ENCODE measurements around the gene IDH3B. TPM values are rescaled to one million over a fixed set of nuclear protein-coding genes. Genes with fewer than 3 reads are reported as not detected.
A peak's percentile ranks its signal among the peaks of the same experiment; 100 is the strongest.

Gene IDH3B
- total and polyA plus RNA-seq, 2 of the 13 experiments (the other 11 are each of a cell fraction or from before 2014, with no cell fraction given): 215 to 254 TPM

DNA sequence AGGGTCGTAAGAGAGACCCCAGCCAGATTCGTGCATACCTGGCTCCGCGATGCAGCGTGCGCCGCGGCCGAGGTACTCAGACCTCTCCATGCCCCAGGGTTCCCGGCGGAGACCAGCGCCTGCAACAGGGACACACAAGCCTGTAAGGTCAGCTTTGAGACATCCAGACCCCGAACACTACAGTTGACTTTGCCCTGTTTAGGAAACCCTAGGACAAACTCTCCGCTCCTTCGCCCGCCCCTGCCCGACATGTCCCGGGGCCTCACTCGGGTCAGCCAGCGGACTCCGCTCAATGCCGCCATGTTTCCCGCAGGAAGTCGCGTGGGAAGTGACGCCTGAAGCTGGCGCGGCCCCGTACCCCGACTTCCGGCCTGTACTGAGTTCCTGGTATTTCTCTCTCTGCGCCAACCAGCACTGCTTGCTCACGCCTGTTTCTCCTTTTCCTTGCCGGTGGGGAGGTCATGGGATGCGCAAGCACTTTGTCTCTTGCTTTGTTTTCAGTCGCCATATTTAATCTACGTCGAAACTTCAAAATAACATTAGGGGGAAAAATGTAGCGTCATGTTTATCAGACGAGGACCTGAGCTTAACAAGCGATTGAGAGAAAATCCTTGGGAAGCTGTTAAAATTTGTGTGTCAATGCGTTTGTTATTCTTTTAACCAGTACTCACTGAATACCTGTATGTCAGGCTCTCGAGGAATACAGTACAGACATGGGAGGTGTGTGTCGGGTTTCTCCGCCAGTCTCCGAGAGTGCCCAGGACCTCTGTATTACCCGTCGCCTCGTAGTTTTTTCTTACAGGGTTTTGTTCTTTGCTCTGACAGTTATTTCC is at the start of gene IDH3B (continued):
- TF ChIP-seq, protein P1, sequence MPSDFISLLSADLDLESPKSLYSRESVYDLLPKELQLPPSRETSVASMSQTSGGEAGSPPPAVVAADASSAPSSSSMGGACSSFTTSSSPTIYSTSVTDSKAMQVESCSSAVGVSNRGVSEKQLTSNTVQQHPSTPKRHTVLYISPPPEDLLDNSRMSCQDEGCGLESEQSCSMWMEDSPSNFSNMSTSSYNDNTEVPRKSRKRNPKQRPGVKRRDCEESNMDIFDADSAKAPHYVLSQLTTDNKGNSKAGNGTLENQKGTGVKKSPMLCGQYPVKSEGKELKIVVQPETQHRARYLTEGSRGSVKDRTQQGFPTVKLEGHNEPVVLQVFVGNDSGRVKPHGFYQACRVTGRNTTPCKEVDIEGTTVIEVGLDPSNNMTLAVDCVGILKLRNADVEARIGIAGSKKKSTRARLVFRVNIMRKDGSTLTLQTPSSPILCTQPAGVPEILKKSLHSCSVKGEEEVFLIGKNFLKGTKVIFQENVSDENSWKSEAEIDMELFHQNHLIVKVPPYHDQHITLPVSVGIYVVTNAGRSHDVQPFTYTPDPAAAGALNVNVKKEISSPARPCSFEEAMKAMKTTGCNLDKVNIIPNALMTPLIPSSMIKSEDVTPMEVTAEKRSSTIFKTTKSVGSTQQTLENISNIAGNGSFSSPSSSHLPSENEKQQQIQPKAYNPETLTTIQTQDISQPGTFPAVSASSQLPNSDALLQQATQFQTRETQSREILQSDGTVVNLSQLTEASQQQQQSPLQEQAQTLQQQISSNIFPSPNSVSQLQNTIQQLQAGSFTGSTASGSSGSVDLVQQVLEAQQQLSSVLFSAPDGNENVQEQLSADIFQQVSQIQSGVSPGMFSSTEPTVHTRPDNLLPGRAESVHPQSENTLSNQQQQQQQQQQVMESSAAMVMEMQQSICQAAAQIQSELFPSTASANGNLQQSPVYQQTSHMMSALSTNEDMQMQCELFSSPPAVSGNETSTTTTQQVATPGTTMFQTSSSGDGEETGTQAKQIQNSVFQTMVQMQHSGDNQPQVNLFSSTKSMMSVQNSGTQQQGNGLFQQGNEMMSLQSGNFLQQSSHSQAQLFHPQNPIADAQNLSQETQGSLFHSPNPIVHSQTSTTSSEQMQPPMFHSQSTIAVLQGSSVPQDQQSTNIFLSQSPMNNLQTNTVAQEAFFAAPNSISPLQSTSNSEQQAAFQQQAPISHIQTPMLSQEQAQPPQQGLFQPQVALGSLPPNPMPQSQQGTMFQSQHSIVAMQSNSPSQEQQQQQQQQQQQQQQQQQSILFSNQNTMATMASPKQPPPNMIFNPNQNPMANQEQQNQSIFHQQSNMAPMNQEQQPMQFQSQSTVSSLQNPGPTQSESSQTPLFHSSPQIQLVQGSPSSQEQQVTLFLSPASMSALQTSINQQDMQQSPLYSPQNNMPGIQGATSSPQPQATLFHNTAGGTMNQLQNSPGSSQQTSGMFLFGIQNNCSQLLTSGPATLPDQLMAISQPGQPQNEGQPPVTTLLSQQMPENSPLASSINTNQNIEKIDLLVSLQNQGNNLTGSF (CRISPR knock-in tag; IDR thresholded peaks at IDR 0.05): peak; percentile 88
- TF ChIP-seq, protein P2, sequence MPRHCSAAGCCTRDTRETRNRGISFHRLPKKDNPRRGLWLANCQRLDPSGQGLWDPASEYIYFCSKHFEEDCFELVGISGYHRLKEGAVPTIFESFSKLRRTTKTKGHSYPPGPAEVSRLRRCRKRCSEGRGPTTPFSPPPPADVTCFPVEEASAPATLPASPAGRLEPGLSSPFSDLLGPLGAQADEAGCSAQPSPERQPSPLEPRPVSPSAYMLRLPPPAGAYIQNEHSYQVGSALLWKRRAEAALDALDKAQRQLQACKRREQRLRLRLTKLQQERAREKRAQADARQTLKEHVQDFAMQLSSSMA (CRISPR knock-in tag; IDR thresholded peaks at IDR 0.05): peak; percentile 80
- TF ChIP-seq ZNF709 (CRISPR knock-in tag; IDR thresholded peaks at IDR 0.05) (peak; percentile 91), TP53 (CRISPR knock-in tag; conservative IDR thresholded peaks at IDR 0.05) (no peak; the same call in 1 of the 2 replicates), LCORL (IDR thresholded peaks at IDR 0.05) (peak; percentile 96), LCORL (CRISPR knock-in tag; IDR thresholded peaks at IDR 0.05) (peak; percentile 40; the same call in 1 of the 2 replicates), AHR (CRISPR knock-in tag; IDR thresholded peaks at IDR 0.05) (peak; percentile 88), RFX5 (IDR thresholded peaks at IDR 0.05; ENCODE audit: low read depth, low read length) (no peak), ZSCAN29 (CRISPR knock-in tag; conservative IDR thresholded peaks at IDR 0.05) (peak; percentile 79; the same call in 1 of the 2 replicates), EEA1 (CRISPR knock-in tag; IDR thresholded peaks at IDR 0.05; ENCODE audit: borderline replicate concordance) (peak; percentile 82)
- TF ChIP-seq, protein P3, sequence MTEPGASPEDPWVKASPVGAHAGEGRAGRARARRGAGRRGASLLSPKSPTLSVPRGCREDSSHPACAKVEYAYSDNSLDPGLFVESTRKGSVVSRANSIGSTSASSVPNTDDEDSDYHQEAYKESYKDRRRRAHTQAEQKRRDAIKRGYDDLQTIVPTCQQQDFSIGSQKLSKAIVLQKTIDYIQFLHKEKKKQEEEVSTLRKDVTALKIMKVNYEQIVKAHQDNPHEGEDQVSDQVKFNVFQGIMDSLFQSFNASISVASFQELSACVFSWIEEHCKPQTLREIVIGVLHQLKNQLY (CRISPR knock-in tag; IDR thresholded peaks at IDR 0.05): peak; percentile 66
- TF ChIP-seq, protein P4, sequence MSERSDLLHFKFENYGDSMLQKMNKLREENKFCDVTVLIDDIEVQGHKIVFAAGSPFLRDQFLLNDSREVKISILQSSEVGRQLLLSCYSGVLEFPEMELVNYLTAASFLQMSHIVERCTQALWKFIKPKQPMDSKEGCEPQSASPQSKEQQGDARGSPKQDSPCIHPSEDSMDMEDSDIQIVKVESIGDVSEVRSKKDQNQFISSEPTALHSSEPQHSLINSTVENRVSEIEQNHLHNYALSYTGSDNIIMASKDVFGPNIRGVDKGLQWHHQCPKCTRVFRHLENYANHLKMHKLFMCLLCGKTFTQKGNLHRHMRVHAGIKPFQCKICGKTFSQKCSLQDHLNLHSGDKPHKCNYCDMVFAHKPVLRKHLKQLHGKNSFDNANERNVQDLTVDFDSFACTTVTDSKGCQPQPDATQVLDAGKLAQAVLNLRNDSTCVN (CRISPR knock-in tag; IDR thresholded peaks at IDR 0.05; ENCODE audit: borderline replicate concordance): peak; percentile 91; the same call in 1 of the 2 replicates

Measured in HepG2 (cell line).